Measurements from ENCODE around the gene GLDC. TPM values are rescaled to one million over a fixed set of nuclear protein-coding genes. Genes with fewer than 3 reads are reported as not detected.
A peak's percentile ranks its signal among the peaks of the same experiment; 100 is the strongest.

The GLDC gene
- total RNA-seq, 1 experiment from 2014 or later: 145 TPM

- H3K4me3 Mint-ChIP-seq: no peak overlapping the region
- H3K36me3 Mint-ChIP-seq: peaks cover 68% of the 10 kb centered on the region
- ChIA-PET CTCF (interaction anchor here (0.5 to 1.0 kb wide), 4 partner anchors 21 to 67 kb away, joined by 3 to 4 read pairs (median 4); no protein-coding TSS in a partner anchor), POLR2A (no interaction called here)
- DNase-seq (ENCODE audit: low spot score) (no peak), ATAC-seq (peak; percentile 76)
- TF ChIP-seq ZNF263 (CRISPR knock-in tag; IDR thresholded peaks at IDR 0.05; ENCODE audit: low read depth) (no peak), ZNF219 (CRISPR knock-in tag; IDR thresholded peaks at IDR 0.05; ENCODE audit: borderline replicate concordance) (no peak), ZNF671 (CRISPR knock-in tag; IDR thresholded peaks at IDR 0.05) (no peak), ZBTB43 (CRISPR knock-in tag; IDR thresholded peaks at IDR 0.05) (no peak), TCF7 (CRISPR knock-in tag; IDR thresholded peaks at IDR 0.05; ENCODE audit: low read depth) (no peak), MYBL2 (CRISPR knock-in tag; IDR thresholded peaks at IDR 0.05) (no peak), AFF4 (CRISPR knock-in tag; IDR thresholded peaks at IDR 0.05; ENCODE audit: borderline replicate concordance) (no peak), ETV6 (CRISPR knock-in tag; IDR thresholded peaks at IDR 0.05) (no peak), USF1 (CRISPR knock-in tag; IDR thresholded peaks at IDR 0.05) (no peak), JAZF1 (CRISPR knock-in tag; IDR thresholded peaks at IDR 0.05) (no peak), GRHL2 (CRISPR knock-in tag; IDR thresholded peaks at IDR 0.05; ENCODE audit: insufficient replicate concordance, severe bottlenecking) (no peak), ZNF416 (CRISPR knock-in tag; IDR thresholded peaks at IDR 0.05) (no peak), CBFB (CRISPR knock-in tag; IDR thresholded peaks at IDR 0.05; ENCODE audit: low read depth) (no peak), ZNF396 (CRISPR knock-in tag; IDR thresholded peaks at IDR 0.05; ENCODE audit: borderline replicate concordance) (no peak), AR (CRISPR knock-in tag; IDR thresholded peaks at IDR 0.05) (no peak), CDX4 (CRISPR knock-in tag; IDR thresholded peaks at IDR 0.05; ENCODE audit: borderline replicate concordance) (no peak), IRF1 (CRISPR knock-in tag; IDR thresholded peaks at IDR 0.05) (no peak), ZNF138 (CRISPR knock-in tag; conservative IDR thresholded peaks at IDR 0.05) (no peak), NR3C1 (CRISPR knock-in tag; conservative IDR thresholded peaks at IDR 0.05; ENCODE audit: low read depth) (no peak), NFATC4 (CRISPR knock-in tag; IDR thresholded peaks at IDR 0.05) (no peak)
- H3K27ac Mint-ChIP-seq: no peak overlapping the region
- no peaks in the 10 kb centered on the region for H3K4me1 Mint-ChIP-seq
- H3K9me3 Mint-ChIP-seq: no peaks in the 10 kb centered on the region
- no peaks in the 10 kb centered on the region for H3K27me3 Mint-ChIP-seq (ENCODE audit: low read depth)
Observed at GRCh38 chr9:6552033-6552432, 93.5 kb downstream of the GLDC start.

All from WTC11 (cell line).